ENCODE results near the gene HSD17B12. TPM values are rescaled to one million over a fixed set of nuclear protein-coding genes. Genes with fewer than 3 reads are reported as not detected.
"Not testable (repeated sequence)": the region's sequence is repeated elsewhere in the genome, so short reads cannot be mapped to it uniquely, and the experiment has no call there.

The HSD17B12 gene
- polyA plus RNA-seq, 1 experiment: 67.7 TPM

- CTCF ChIA-PET: interaction anchor here (1.2 kb wide), 1 partner anchor 53 kb away, joined by 3 read pairs; no protein-coding TSS in a partner anchor
- Histone ChIP-seq H3K27me3 (ENCODE audit: control insufficient read depth, insufficient read depth, low read length) (no peaks in the 10 kb centered on the region), H3K36me3 (ENCODE audit: control insufficient read depth, insufficient read depth, low read length) (no peaks in the 10 kb centered on the region), H3K4me3 (ENCODE audit: low read depth, low read length) (no peak overlapping the region)
- POLR2A ChIA-PET: no interaction called here
- TF ChIP-seq CTCF (IDR thresholded peaks at IDR 0.05; ENCODE audit: insufficient read depth, low read depth, low read length): no peak
- no peak for DNase-seq (ENCODE audit: low read depth)
Observed at GRCh38 chr11:43760902-43761301, 80.4 kb downstream of the HSD17B12 start.

GRCh38 chr11:43765194-43765593 lies 84.7 kb downstream of the HSD17B12 start:
- no peak for DNase-seq (ENCODE audit: low read depth)
- no peaks in the 10 kb centered on the region for H3K36me3 ChIP-seq (ENCODE audit: control insufficient read depth, insufficient read depth, low read length)
- CTCF ChIA-PET: interaction anchor here (0.7 kb wide), 1 partner anchor 137 kb away, joined by 4 read pairs; no protein-coding TSS in a partner anchor

GRCh38 chr11:43768654-43769053 lies 88.1 kb downstream of the HSD17B12 start:
- H3K36me3 ChIP-seq (ENCODE audit: control insufficient read depth, insufficient read depth, low read length); POLR2A ChIA-PET; H3K4me3 ChIP-seq (ENCODE audit: low read depth, low read length); H3K27me3 ChIP-seq (ENCODE audit: control insufficient read depth, insufficient read depth, low read length); DNase-seq (ENCODE audit: low read depth): not testable (repeated sequence)
- CTCF ChIA-PET: interaction anchor here (0.7 to 1.4 kb wide), 2 partner anchors 20 to 83 kb away, joined by 3 to 5 read pairs; no protein-coding TSS in a partner anchor

More at GRCh38 chr11:43765194-43765593, 84.7 kb downstream of the HSD17B12 start:
- TF ChIP-seq CTCF (IDR thresholded peaks at IDR 0.05; ENCODE audit: insufficient read depth, low read depth, low read length): no peak
- no peak overlapping the region for H3K4me3 ChIP-seq (ENCODE audit: low read depth, low read length)
- H3K27me3 ChIP-seq (ENCODE audit: control insufficient read depth, insufficient read depth, low read length): no peaks in the 10 kb centered on the region
- POLR2A ChIA-PET: no interaction called here

GRCh38 chr11:43770173-43770572 lies 89.6 kb downstream of the HSD17B12 start:
- Histone ChIP-seq H3K27me3 (ENCODE audit: control insufficient read depth, insufficient read depth, low read length) (no peaks in the 10 kb centered on the region), H3K36me3 (ENCODE audit: control insufficient read depth, insufficient read depth, low read length) (no peaks in the 10 kb centered on the region), H3K4me3 (ENCODE audit: low read depth, low read length) (no peak overlapping the region)
- no peak for DNase-seq (ENCODE audit: low read depth)
- POLR2A ChIA-PET: no interaction called here
- TF ChIP-seq CTCF (IDR thresholded peaks at IDR 0.05; ENCODE audit: insufficient read depth, low read depth, low read length): no peak
- CTCF ChIA-PET: interaction anchor here (0.6 kb wide), 1 partner anchor 25 kb away, joined by 3 read pairs; no protein-coding TSS in a partner anchor

GRCh38 chr11:43772733-43773132 lies 92.2 kb downstream of the HSD17B12 start:
- ChIA-PET POLR2A (no interaction called here), CTCF (interaction anchor here (0.6 kb wide), 1 partner anchor 79 kb away, joined by 3 read pairs; no protein-coding TSS in a partner anchor)
- no peak for TF ChIP-seq CTCF (IDR thresholded peaks at IDR 0.05; ENCODE audit: insufficient read depth, low read depth, low read length)
- no peak for DNase-seq (ENCODE audit: low read depth)
- no peaks in the 10 kb centered on the region for H3K27me3 ChIP-seq (ENCODE audit: control insufficient read depth, insufficient read depth, low read length)
- H3K36me3 ChIP-seq (ENCODE audit: control insufficient read depth, insufficient read depth, low read length): no peaks in the 10 kb centered on the region
- H3K4me3 ChIP-seq (ENCODE audit: low read depth, low read length): no peak overlapping the region

- CTCF ChIA-PET: no interaction called here
Observed at GRCh38 chr11:43774786-43775185, 94.2 kb downstream of the HSD17B12 start.

More at GRCh38 chr11:43774786-43775185, 94.2 kb downstream of the HSD17B12 start:
- POLR2A ChIA-PET: interaction anchor here (0.6 kb wide), 1 partner anchor 23 kb away, joined by 3 read pairs; no protein-coding TSS in a partner anchor
- no peak for DNase-seq (ENCODE audit: low read depth)
- Histone ChIP-seq H3K36me3 (ENCODE audit: control insufficient read depth, insufficient read depth, low read length) (no peaks in the 10 kb centered on the region), H3K27me3 (ENCODE audit: control insufficient read depth, insufficient read depth, low read length) (no peaks in the 10 kb centered on the region), H3K4me3 (ENCODE audit: low read depth, low read length) (no peak overlapping the region)
- TF ChIP-seq CTCF (IDR thresholded peaks at IDR 0.05; ENCODE audit: insufficient read depth, low read depth, low read length): no peak

Data from BJ (cell line).